HG03025 (cell line): ENCODE measurements around the gene LRRN2.
"Not testable (repeated sequence)": the region's sequence is repeated elsewhere in the genome, so short reads cannot be mapped to it uniquely, and the experiment has no call there.

ENCODE experiments used
- ATAC-seq: cut with Tn5 transposase; IDR thresholded peaks from one replicate; pipeline ENCODE4 v1.9.1; 2021; ENCODE audit warnings: mild to moderate bottlenecking, moderate library complexity; ENCODE audit not compliant: unreplicated experiment, low FRiP score

Gene LRRN2

GRCh38 chr1:204579681-204580080, 105.9 kb downstream of the LRRN2 start:
- no peak for ATAC-seq

- no peak for ATAC-seq
These were observed 106.5 kb downstream of the LRRN2 start for GRCh38 chr1:204578867-204579664.

- ATAC-seq, result no peak
These were observed 107.6 kb downstream of the LRRN2 start for GRCh38 chr1:204577794-204578478.

- ATAC-seq, result no peak
These were observed 109.1 kb downstream of the LRRN2 start for GRCh38 chr1:204576422-204576821.

- ATAC-seq, result no peak
These were observed 110.0 kb downstream of the LRRN2 start for GRCh38 chr1:204575221-204576190.

- no peak for ATAC-seq
These were observed 110.7 kb downstream of the LRRN2 start for GRCh38 chr1:204574865-204575163.

- ATAC-seq, result no peak
These were observed 111.3 kb downstream of the LRRN2 start for GRCh38 chr1:204574016-204574864.

- ATAC-seq, result no peak
These were observed 112.3 kb downstream of the LRRN2 start for GRCh38 chr1:204572923-204573922.

- ATAC-seq, result no peak
These were observed 113.9 kb downstream of the LRRN2 start for GRCh38 chr1:204571631-204572030.

GRCh38 chr1:204571128-204571527, 114.4 kb downstream of the LRRN2 start:
- no peak for ATAC-seq

GRCh38 chr1:204570021-204570420, 115.5 kb downstream of the LRRN2 start:
- ATAC-seq, result not testable (repeated sequence)

- no peak for ATAC-seq
These were observed 116.1 kb downstream of the LRRN2 start for GRCh38 chr1:204569478-204569877.

GRCh38 chr1:204568576-204569315, 116.8 kb downstream of the LRRN2 start:
- ATAC-seq, result no peak
